ENCODE measurements around the gene SRI. TPM values are rescaled to one million over a fixed set of nuclear protein-coding genes. Genes with fewer than 3 reads are reported as not detected.

The SRI gene
- total RNA-seq, 1 experiment from 2014 or later: 168 TPM

Other genes with a start within 250 kb of the SRI start
- gene STEAP4, start 86.9 kb upstream of the SRI start, total RNA-seq (2014; rRNA removed; shearing (Covaris generic)): not detected in 2 replicates

Data from SK-MEL-5 (cell line).